ENCODE data around the gene BABAM2. TPM values are rescaled to one million over a fixed set of nuclear protein-coding genes. Genes with fewer than 3 reads are reported as not detected.
A peak's percentile ranks its signal among the peaks of the same experiment; 100 is the strongest.
"Not testable (repeated sequence)": the region's sequence is repeated elsewhere in the genome, so short reads cannot be mapped to it uniquely, and the experiment has no call there.

The BABAM2 gene
- polyA plus RNA-seq, 3 donors: 50.8 to 57.8 (median 56.1) TPM

GRCh38 chr2:28332696-28333095 is 442.2 kb downstream of the BABAM2 start:
- no peak for DNase-seq (ENCODE audit: extremely low read depth in 1 of 11, low read depth in 9 of 11, low spot score in 4 of 11)

DNA sequence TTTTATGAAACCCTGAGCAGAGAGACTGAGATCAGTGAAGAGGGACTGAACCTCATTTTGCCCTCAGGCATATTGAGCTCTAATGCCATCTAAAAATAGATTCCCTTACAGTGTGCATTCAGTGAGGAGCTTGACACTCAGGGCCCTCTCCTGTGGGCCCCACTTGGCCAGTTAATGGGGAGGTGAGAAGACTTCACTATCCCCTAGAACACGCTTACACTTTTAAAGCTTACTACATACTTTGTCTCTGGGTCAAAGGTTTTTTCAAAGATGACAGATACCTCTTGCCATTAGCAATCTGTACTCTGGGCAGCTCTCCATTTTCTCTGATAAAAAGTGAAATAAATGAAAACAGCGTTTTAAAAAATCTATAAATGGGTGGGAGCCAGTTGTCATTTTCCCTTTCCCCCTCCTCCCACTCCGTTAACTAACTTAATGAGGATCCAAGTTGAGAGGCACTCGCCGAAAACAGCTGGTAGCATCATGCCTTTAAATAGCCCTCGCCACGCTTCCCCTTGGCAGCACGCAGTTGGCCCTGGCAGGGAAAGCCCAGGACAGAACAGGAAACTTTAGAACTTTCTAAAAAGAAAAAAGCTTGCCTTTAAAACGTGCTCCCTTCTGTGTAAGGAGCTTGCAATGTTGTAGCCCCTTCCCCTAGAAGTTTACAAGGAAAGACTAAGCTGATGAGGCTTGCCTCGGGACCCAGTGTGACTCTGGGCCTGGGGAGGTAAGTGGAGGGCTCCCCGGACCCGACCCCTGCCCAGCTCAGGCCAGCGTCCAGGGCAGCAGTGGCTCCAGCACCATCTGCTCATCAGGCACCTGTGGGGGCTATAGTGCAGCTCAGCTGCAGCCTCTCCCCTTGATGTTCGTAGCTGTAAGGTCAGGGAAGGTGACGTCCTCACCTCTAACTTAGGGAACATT is 443.3 kb downstream of the BABAM2 start:
- no peak for DNase-seq (ENCODE audit: extremely low read depth in 1 of 11, low read depth in 9 of 11, low spot score in 4 of 11)

GRCh38 chr2:28334527-28334894 is 444.0 kb downstream of the BABAM2 start:
- DNase-seq (ENCODE audit: extremely low read depth in 1 of 11, low read depth in 9 of 11, low spot score in 4 of 11): no peak

- not testable (repeated sequence) for DNase-seq (ENCODE audit: extremely low read depth in 1 of 11, low read depth in 9 of 11, low spot score in 4 of 11)
Observed at GRCh38 chr2:28335265-28335664, 444.7 kb downstream of the BABAM2 start.

DNA sequence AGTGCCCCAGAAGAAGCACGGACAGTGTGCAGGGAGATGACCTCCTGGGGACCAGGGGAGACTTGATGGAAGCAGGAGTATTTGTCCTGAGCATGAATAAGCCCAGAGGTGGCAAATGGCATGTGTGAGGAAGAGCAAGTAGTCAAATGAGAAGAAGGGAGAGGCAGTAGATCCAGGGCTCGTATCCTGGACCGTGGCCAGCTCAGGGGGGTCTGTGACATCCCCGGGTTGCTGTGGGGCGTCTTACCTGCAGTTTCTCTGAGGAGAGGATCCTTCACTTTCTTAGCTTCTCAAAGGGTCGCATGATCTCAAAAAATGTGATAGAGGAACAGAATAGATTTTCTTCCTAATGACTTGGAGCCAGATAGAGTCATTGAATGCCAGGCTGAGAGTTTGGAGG is 445.1 kb downstream of the BABAM2 start:
- DNase-seq (ENCODE audit: extremely low read depth in 1 of 11, low read depth in 9 of 11, low spot score in 4 of 11): no peak

DNA sequence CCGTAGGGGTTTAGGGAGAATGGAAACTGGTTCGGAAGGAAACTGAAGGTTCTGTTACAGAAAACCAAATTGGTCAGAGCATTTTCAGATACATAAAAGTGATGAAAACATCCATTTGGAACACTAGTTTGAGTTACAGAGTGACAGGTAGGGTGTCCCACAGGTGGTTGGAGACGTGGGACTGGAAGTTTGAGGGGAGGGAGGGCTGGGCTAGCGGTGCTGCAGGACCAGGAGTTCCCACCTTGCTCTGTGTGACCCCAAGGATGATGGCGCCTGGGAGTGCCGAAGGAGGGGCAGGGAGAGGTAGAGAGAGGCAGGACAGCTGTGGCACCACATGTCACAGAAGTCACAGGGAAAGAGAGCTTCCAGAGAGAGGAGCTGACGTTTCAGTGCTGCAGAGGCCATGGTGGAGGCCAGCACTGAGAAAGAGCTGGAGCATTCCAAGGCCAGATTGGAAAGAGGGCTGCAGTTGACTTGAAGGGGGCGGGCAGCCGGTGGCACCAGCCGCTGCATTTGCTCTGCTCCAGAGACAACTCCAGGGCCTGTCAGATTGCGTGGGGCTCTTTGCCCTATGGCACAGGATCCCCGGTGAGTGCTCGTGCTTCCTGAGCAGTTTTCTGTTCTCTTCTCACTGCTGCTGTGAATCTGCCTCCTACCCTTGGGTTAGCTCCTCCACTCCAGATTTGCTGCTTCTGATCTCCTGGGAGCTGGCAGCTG is 445.9 kb downstream of the BABAM2 start:
- no peak for DNase-seq (ENCODE audit: extremely low read depth in 1 of 11, low read depth in 9 of 11, low spot score in 4 of 11)

- no peak for DNase-seq (ENCODE audit: extremely low read depth in 1 of 11, low read depth in 9 of 11, low spot score in 4 of 11)
Observed at GRCh38 chr2:28336982-28337627, 446.6 kb downstream of the BABAM2 start.

DNA sequence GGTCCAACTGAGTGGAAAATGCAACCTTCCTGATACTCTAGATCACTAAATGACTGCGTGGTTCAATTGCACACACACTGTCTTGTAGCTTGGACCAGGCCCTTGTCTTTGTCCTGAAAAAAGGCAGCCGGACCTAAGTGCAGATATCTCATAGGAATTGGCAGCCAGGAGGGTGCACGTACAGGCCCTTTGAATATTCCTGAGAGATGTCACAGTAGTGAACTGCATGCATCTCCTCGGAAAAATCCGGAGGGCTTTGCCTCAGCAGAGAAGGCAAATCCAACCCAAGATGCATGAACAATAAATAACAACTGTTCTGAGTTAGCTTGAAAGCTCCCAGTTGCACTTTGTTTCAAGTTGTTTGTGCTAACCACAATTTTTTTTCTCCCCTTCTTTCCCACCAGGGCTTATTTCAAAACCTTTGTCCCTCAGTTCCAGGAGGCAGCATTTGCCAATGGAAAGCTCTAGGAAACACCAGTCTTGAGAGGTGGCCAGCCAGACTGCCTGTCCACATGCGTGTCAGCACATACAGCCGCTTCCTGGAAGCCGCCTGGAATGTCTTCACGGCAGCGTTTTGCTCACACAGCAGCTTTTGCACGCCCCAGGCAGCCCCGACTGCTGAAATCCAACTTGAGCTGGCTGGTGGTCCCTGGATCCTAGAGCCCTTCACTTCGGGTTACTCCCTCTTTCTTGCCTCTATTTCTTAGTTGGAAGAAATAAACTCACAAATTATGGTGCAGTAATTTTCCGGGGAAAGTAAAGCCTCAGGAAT is 447.7 kb downstream of the BABAM2 start:
- peak in 3 of 11 donors; percentile 35 to 64 (median 41) for DNase-seq (ENCODE audit: extremely low read depth in 1 of 11, low read depth in 9 of 11, low spot score in 4 of 11)

GRCh38 chr2:28338831-28339321 is 448.3 kb downstream of the BABAM2 start:
- DNase-seq (ENCODE audit: extremely low read depth in 1 of 11, low read depth in 9 of 11, low spot score in 4 of 11): no peak

- no peak for DNase-seq (ENCODE audit: extremely low read depth in 1 of 11, low read depth in 9 of 11, low spot score in 4 of 11)
Observed at GRCh38 chr2:28339516-28340175, 449.1 kb downstream of the BABAM2 start.

DNA sequence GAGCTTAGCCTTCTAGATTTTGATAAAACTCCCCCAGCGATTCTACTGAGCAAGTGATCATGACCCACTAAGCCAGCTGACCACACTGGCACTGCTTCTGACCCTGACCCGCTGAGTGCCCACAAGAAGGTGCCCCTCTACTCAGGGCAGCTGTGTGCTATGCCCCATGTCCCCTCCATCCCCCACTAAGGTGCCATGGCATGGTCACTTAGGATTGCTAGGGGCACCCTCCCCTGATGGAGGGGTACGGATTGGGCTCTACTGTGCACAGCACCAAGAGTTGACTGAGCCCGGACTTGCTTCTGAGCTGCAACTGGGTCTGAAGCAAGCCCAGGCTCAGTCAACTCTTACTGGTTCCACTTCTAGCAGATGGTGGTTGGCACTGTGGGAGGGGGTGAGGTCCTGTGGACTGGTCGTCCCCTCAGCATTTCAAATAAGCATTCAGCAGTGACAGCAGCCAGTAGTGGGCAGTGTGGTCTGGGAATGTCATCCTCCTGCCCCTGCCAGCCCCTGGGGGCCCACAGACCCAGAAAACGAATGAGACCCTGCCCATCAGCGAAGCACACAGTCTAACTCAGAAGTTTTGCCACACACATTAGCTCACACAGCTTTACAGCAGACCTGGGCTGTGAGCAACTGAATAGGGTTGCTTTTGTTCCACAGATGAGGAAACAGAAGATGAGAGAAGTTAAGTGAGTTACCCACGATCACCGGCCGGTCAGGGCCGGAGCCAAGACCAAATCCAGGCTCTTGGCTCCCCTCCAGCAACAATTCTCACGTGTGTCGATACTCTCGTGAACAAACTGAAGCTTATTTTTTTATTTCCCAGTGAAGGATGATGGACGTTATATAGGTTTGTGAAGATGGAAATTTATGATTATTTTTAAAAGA is 450.0 kb downstream of the BABAM2 start:
- no peak for DNase-seq (ENCODE audit: extremely low read depth in 1 of 11, low read depth in 9 of 11, low spot score in 4 of 11)

DNA sequence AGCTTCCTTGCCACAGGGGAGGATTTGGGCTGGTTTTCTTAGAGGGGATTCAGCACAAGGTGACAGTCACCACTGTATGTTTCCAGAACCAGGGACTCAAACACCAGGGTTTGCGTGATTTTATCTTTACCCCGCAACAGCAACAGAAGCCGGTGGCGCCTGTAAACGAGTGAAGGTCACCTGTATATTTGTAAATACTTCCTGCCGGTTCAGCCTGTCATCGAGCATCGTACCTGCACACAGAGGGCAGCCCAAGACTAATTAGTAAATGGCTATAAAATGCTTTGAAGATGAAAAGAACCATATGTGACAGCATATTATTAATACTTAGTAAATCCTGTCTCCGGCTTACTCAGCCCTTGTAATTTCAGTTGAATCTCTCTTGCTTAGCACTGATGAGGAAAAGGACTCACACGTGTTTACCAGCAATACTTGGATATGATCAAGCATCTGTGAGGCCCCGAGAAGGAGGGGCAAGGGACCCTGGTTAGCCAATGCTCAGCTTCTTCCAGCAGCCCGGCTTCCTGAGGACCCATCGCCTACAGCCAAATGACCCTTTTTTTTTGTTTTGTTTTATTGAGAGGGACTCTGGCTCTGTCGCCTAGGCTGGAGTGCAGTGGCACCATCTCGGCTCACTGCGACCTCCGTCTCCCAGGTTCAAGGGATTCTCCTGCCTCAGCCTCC is 450.8 kb downstream of the BABAM2 start:
- DNase-seq (ENCODE audit: extremely low read depth in 1 of 11, low read depth in 9 of 11, low spot score in 4 of 11): no peak

DNA sequence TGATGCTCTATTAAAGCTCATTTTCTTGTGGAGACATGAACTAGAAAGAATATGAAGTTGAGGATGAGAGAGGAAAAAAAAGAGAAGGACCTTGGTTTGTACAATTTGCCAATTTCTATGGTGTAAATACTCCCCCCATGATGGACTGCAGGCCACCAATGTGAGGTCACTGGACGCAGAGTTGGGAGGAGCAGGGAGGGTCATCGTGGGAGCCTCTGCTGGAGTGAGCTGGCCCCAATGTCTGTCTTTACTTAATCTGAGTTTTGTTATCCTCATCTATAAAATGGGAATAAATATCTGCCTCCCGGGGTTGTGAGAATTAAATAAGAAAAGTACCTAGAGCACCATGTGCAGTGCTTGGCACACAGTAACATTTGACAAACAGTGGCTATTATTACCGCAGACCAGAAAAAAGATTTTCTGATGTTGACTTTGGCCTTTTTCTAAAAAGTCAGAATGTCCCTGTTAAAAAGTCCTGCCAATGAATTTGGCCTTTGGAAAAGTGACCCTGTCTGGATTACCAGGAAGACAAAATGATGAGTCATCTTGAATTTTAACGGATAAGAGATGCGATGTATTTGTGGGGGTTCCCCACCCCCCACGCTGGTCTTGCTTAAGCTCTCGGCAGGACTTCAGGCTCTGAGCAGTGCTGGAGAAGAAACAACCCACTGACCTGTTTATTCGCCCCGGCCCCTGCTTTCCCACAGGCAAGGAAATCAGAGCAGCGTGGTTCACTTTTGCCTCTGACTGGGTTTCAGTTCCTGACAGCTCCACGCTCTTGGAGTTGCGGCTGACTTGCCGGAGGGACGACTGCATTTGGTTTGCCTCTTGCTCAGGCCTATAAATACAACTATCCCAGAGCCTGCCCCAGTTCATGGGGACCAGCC is 451.8 kb downstream of the BABAM2 start:
- no peak for DNase-seq (ENCODE audit: extremely low read depth in 1 of 11, low read depth in 9 of 11, low spot score in 4 of 11)

DNA sequence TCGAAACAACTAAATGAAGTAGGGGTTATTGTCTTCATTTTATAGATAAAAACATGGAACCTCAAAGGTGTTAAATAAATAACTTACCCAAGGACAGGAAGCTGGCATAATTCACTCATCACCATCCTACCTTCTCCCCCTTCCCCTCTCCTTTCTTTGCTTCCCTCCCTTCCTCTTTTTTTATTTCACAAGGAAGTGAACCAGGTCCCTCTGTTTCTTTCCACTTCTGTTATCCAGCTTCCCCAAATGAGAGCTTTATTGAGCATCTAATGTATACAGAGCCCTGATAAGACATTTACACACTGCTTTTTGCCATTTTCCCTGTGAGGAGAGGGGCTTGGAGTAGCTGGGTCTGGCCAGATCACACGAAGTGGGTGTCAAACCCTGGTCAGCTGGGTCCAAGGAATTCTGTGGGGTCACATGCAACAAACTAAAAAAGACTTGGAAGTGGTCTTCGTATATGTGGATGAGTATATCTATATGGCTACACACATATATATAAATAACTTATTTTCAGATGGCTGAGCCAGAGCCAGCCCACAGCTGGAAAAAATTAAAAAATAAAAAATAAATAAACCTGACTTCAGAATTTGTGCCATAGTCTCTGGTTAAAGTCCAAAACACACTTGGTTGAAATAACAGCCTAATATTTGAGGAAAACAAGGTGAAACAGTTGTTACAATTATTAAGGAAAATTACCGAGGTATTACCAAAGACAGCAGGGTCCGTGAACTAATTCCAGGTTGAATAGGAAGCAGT is 452.8 kb downstream of the BABAM2 start:
- no peak for DNase-seq (ENCODE audit: extremely low read depth in 1 of 11, low read depth in 9 of 11, low spot score in 4 of 11)

GRCh38 chr2:28343971-28344715 is 453.6 kb downstream of the BABAM2 start:
- no peak for DNase-seq (ENCODE audit: extremely low read depth in 1 of 11, low read depth in 9 of 11, low spot score in 4 of 11)

Data from renal cortex interstitium (tissue), 11 donors.